Measurements from ENCODE around the gene PFKL.

DNA sequence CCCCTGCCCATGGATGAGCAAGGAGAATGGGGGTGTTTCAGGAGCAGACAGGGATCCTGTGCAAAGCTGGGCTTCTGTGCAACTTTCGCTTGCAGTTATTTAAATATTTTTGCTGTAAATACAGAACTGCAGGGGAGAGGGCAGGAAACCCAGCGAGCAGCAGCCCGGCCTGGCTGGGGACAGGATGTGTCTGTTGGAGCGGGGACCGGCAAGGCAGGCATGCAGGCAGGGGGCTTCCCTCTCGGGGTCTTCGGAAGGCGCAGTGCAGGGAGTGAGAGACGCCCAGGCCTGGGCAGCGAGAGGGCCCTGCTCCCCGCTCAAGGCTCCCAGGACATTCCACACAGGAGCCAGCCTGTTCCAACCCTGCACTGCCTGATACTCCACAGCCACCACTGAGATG is 15.9 kb upstream of the PFKL start:
- TF ChIP-seq, protein P1, sequence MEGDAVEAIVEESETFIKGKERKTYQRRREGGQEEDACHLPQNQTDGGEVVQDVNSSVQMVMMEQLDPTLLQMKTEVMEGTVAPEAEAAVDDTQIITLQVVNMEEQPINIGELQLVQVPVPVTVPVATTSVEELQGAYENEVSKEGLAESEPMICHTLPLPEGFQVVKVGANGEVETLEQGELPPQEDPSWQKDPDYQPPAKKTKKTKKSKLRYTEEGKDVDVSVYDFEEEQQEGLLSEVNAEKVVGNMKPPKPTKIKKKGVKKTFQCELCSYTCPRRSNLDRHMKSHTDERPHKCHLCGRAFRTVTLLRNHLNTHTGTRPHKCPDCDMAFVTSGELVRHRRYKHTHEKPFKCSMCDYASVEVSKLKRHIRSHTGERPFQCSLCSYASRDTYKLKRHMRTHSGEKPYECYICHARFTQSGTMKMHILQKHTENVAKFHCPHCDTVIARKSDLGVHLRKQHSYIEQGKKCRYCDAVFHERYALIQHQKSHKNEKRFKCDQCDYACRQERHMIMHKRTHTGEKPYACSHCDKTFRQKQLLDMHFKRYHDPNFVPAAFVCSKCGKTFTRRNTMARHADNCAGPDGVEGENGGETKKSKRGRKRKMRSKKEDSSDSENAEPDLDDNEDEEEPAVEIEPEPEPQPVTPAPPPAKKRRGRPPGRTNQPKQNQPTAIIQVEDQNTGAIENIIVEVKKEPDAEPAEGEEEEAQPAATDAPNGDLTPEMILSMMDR (IDR thresholded peaks at IDR 0.05; ENCODE audit: borderline replicate concordance, extremely low read depth, low read length, poor library complexity, severe bottlenecking): no peak
- TF ChIP-seq EZH2 (IDR thresholded peaks at IDR 0.05; ENCODE audit: borderline replicate concordance, low read depth, low read length, severe bottlenecking): no peak
